ENCODE results near the gene GABBR1. TPM values are rescaled to one million over a fixed set of nuclear protein-coding genes. Genes with fewer than 3 reads are reported as not detected.
A peak's percentile ranks its signal among the peaks of the same experiment; 100 is the strongest.

Gene GABBR1
- total RNA-seq, 2 donors from 2014 or later = 48.4 to 53.0 TPM

DNA sequence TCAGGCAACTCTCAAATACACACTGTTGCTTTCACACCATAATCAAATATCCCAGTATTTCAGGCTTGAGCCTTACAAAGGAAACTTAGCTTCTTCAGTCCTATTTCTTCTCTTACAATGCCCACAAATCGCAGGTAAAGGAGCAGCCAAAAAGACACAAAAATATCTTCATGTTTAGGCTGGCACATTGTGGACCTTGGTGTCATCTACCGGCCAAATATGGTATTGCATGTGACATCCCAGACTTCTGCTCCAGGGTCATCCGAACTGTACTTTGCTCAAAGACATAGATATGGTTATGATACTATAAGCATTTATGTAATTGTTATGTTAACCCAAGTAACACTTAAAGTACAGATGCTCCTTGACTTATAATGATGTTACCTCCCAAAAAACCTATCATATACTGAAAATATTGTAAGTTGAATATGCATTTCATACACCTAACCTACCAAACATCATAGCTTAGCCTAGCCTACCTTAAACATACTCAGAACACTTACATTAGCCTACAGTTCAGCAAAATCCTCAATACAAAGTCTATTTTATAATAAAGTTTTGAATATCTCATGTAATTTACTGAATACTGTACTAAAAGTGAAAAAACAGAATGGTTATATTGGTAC is 43.4 kb downstream of the GABBR1 start:
- DNase-seq (ENCODE audit: low spot score) = no peak
- intact Hi-C loops (cut with DNase I) = no loop called here

- DNase-seq (ENCODE audit: low spot score) = no peak
- intact Hi-C loops (cut with DNase I) = no loop called here
Observed at GRCh38 chr6:29584821-29585220, 48.2 kb downstream of the GABBR1 start, which contains the start of gene OR2H2. OR2H2 (plus strand) TSS chr6:29585121; CDS start chr6:29587945, 2,824 bp downstream.

- no peak for DNase-seq (ENCODE audit: low spot score)
- intact Hi-C loops (cut with DNase I) = no loop called here
Observed at GRCh38 chr6:29577544-29577943, 55.4 kb downstream of the GABBR1 start.

GRCh38 chr6:29576056-29576455 is 56.9 kb downstream of the GABBR1 start:
- no peak for DNase-seq (ENCODE audit: low spot score)
- intact Hi-C loops (cut with DNase I) = no loop called here

DNA sequence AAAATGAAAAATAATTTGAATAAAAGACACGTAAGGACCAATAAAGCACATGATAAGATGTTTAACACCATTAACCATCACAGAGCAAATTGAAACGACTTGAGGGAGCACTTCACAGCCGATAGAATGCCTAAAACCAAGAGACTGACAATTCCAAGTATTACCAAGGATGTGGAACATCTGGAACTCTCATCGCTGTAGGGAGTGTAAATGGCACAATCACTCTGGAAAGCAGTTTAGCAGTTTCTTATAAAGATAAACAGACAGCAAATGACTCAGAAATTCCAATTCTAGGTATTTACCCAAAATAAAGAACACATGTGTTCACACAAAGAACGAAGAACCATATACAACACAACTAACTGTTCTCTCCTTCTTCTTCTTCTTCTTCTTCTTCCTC is 65.0 kb downstream of the GABBR1 start:
- no peak for DNase-seq (ENCODE audit: low spot score)
- intact Hi-C loops (cut with DNase I) = no loop called here

DNA sequence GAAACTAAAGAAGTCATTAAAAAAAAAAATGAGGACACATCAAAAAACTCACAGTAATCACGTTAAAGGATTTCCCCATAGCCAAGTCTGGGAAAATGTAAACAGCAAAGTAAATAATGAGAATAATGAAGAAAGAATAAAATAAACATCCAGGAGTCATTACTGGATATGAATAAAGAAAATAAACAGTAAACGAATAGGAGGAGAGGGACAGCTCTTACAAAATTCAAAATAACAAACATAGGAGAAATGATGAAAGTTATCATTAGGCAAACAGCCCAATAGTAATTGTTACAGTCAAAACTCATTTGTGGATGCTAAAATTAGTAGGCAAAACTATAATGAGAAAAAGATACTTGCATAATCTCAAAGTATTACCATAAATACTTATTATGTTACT is 65.4 kb downstream of the GABBR1 start:
- DNase-seq (ENCODE audit: low spot score) = no peak
- intact Hi-C loops (cut with DNase I) = no loop called here

- DNase-seq (ENCODE audit: low spot score) = no peak
- intact Hi-C loops (cut with DNase I) = no loop called here
Observed at GRCh38 chr6:29566856-29567255, 66.1 kb downstream of the GABBR1 start.

DNA sequence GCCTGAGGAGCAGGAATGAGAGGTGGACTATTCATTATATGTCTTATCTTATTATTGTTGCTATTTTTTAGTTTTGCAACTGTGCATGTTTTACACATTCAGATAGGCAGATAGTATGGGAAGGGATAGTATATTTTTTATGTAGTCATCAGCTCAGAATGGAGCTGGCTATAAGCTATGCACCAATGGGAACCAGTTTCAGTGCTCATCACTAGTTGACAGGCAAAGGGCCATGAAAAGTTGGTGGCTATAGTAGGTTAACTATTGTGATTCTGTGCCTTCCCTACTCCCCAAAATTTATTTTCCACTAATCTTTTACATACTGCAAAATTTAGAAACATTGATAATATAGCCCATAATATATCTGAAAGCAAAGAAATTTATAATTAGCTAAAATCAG is 68.1 kb downstream of the GABBR1 start:
- DNase-seq (ENCODE audit: low spot score) = no peak
- intact Hi-C loops (cut with DNase I) = no loop called here

- intact Hi-C loops (cut with DNase I) = no loop called here
- DNase-seq (ENCODE audit: low spot score) = no peak
Observed at GRCh38 chr6:29563435-29563965, 69.5 kb downstream of the GABBR1 start.

DNA sequence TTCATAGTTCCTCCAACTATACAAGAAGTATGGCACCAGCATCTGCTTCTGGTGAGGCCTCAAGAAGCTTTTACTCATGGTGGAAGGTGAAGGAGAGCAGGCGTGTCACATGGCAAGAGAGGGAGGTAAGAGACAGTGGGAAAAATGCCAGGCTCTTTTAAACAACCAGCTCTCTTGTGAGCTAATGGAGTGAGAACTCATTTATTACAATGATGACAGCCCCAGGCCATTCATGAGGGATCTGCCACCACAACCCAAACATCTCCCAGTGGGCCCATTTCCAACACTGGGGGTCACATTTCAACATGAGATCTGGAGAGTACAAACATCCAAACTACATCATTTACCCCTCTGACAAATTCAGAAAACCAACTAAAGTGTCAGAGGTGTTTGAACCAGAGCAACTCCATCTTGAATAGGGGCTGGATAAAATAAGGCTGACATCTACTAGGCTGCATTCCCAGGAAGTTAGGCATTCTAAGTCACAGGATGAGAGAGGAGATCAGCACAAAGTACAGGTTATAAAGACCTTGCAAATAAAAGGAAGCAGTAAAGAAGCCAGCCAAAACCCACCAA is 71.3 kb downstream of the GABBR1 start:
- DNase-seq (ENCODE audit: low spot score) = no peak
- intact Hi-C loops (cut with DNase I) = no loop called here

DNA sequence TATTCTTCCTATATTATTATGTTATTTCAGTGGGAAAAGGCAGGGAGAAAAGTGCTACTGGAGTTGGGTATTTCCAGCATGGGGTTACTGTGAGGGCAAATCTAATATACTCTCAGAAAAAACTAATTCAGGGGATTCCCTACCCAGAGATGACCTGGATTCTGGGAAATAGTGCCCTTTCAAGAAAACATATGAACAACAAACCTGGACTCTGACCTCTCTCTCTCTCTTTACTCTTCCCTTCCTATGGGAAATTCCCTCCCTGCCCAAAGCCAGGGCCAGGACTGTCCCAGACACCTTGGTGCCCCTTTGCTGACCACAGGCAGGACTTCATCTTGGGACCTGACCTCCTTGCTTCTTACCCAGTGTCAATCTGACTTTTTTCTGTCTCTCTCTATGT is 71.9 kb downstream of the GABBR1 start:
- intact Hi-C loops (cut with DNase I) = no loop called here
- DNase-seq (ENCODE audit: low spot score) = no peak

GRCh38 chr6:29559524-29560287 is 73.3 kb downstream of the GABBR1 start, which contains the start of gene UBD:
UBD (minus strand) TSS chr6:29559732; CDS start chr6:29559701, 31 bp downstream.
- no peak for DNase-seq (ENCODE audit: low spot score)

DNA sequence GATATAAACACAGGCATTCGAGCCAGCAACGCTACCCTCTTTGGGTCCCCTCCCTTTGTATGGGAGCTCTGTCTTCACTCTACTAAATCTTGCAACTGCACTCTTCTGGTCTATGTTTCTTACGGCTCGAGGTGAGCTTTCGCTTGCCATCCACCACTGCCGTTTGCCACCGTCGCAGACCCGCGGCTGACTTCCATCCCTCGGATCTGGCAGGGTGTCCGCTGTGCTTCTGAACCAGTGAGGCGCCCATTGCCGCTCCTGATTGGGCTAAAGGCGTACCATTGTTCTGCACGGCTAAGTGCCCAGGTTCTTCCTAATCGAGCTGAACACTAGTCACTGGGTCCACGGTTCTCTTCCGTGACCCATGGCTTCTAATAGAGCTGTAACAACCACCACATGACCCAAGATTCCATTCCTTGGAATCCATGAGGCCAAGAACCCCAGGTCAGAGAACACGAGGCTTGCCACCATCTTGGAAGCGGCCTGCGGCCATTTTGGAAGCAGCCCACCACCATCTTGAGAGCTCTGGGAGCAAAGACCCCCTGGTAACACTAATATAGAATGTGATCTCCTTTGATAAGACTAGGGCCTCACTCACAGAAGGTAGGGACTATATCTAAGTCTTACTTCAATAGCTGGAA is 74.4 kb downstream of the GABBR1 start:
- intact Hi-C loops (cut with DNase I) = no loop called here

More at GRCh38 chr6:29559524-29560287, 73.3 kb downstream of the GABBR1 start, which contains the start of gene UBD:
- intact Hi-C loops (cut with DNase I) = no loop called here

GRCh38 chr6:29557320-29557719 is 75.7 kb downstream of the GABBR1 start:
- DNase-seq (ENCODE audit: low spot score) = no peak
- intact Hi-C loops (cut with DNase I) = no loop called here

More for the DNA sequence above, 74.4 kb downstream of the GABBR1 start:
- no peak for DNase-seq (ENCODE audit: low spot score)

GRCh38 chr6:29554764-29555163 is 78.2 kb downstream of the GABBR1 start:
- intact Hi-C loops (cut with DNase I) = no loop called here

DNA sequence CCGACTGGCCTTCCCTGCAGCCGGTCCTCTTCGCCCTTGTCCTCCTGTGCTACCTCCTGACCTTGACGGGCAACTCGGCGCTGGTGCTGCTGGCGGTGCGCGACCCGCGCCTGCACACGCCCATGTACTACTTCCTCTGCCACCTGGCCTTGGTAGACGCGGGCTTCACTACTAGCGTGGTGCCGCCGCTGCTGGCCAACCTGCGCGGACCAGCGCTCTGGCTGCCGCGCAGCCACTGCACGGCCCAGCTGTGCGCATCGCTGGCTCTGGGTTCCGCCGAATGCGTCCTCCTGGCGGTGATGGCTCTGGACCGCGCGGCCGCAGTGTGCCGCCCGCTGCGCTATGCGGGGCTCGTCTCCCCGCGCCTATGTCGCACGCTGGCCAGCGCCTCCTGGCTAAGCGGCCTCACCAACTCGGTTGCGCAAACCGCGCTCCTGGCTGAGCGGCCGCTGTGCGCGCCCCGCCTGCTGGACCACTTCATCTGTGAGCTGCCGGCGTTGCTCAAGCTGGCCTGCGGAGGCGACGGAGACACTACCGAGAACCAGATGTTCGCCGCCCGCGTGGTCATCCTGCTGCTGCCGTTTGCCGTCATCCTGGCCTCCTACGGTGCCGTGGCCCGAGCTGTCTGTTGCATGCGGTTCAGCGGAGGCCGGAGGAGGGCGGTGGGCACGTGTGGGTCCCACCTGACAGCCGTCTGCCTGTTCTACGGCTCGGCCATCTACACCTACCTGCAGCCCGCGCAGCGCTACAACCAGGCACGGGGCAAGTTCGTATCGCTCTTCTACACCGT is 79.5 kb downstream of the GABBR1 start:
- intact Hi-C loops (cut with DNase I) = no loop called here
- DNase-seq (ENCODE audit: low spot score) = peak; percentile 94

More at GRCh38 chr6:29554764-29555163, 78.2 kb downstream of the GABBR1 start:
- no peak for DNase-seq (ENCODE audit: low spot score)

DNA sequence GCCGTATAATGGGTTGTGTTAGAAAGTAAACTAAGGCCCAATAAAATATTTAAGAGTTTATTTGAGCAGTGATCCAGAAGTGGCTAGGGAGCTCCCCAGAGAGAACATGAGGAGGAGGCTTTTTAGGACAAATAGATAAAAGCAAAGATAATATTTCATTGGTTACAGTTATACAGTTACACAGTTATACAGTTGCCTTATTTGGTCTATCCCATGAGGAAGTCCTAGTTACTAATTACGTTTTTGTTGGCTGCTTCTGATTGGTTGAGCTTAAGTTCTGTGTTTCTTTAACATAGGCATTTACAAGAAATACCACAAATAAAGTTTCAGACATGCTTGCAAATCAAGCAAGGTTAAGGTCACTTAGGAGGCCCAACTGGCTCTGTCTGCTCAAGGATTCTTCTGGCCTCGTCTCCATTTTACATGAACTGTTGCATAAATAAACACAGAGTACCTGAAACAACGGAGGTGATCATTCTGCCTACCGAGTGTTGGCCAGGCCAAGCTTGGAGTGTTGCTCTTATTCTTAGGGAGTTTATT is 80.4 kb downstream of the GABBR1 start:
- DNase-seq (ENCODE audit: low spot score) = no peak
- intact Hi-C loops (cut with DNase I) = no loop called here

GRCh38 chr6:29547573-29547972 is 85.4 kb downstream of the GABBR1 start:
- intact Hi-C loops (cut with DNase I) = no loop called here
- DNase-seq (ENCODE audit: low spot score) = no peak

Measured in posterior vena cava (tissue), 2 donors.